HepG2 (cell line): ENCODE results near the gene MYO5A. TPM values are rescaled to one million over a fixed set of nuclear protein-coding genes. Genes with fewer than 3 reads are reported as not detected.

Source experiments
- ATAC-seq: fragments of 200-7000 bp; cut with Tn5 transposase; 3 replicates; pipeline ENCODE4 v1.9.1; 2020; ENCODE audit warnings: mild to moderate bottlenecking, moderate library complexity
- BruUV-seq: library from RNA; stranded (reverse); fragments of 400-500 nt; replicated peaks from 2 replicates; lab custom pipeline; 2021; lab: Mats Ljungman, UMichigan
- CTCF ChIA-PET: fragments of 300-600 bp; formaldehyde crosslinking; extraction: SDS; loops from one replicate; lab custom pipeline; 2021; ENCODE audit warnings: low total read pairs, inconsistent platforms, low intra/inter-chr PET ratio; lab: Yijun Ruan, JAX
- POLR2A ChIA-PET: fragments of 350-600 bp; sonication (Branson Sonifier 250); formaldehyde crosslinking; loops from one replicate; lab custom pipeline; 2020; ENCODE audit warnings: antibody characterized with exemption, inconsistent platforms; lab: Yijun Ruan, JAX
- DNase-seq: peaks from one replicate; pipeline ENCODE4 v3.0.0-alpha.2; 2015; ENCODE audit warnings: low spot score
- FAIRE-seq: peaks from 3 replicates; lab custom pipeline; 2011; peaks lifted over from hg19 to GRCh38; lab: Jason Lieb, UNC
- H2AFZ ChIP-seq: one replicate; pipeline ENCODE4 v1.6.1; 2011; ENCODE audit warnings: low read length, inconsistent platforms
- H3K27ac ChIP-seq: fragments of 300-600 bp; 3 replicates; pipeline ENCODE4 v1.8.0; 2011; ENCODE audit warnings: mixed run types, mild to moderate bottlenecking, mixed read lengths, low read length, inconsistent platforms; ENCODE audit not compliant: insufficient read depth; ENCODE audit errors: extremely low read length
- H3K27me3 ChIP-seq, 2 experiments: fragments of 200-600 bp in 1 of 2; 2 replicates in 1 of 2; 3 replicates in 1 of 2; pipeline versions ENCODE4 v1.6.0 to v1.8.0; 2011; ENCODE audit warnings: low read length in 2 of 2, mild to moderate bottlenecking in 2 of 2, moderate library complexity in 2 of 2, inconsistent platforms in 1 of 2; ENCODE audit not compliant: insufficient read depth in 2 of 2, control insufficient read depth in 1 of 2
- H3K36me3 ChIP-seq, 2 experiments: fragments of 200-600 bp in 1 of 2; replicated peaks in 1 of 2; 2 replicates in 1 of 2; 3 replicates in 1 of 2; pipeline versions ENCODE4 v1.5.1 to v1.8.0; 2011; ENCODE audit warnings: low read length in 2 of 2, inconsistent platforms in 1 of 2; ENCODE audit not compliant: insufficient read depth in 2 of 2, control insufficient read depth in 1 of 2
- H3K4me1 ChIP-seq: 2 replicates; pipeline ENCODE4 v1.5.1; 2012; ENCODE audit warnings: low read length, inconsistent platforms; ENCODE audit not compliant: insufficient read depth
- H3K4me2 ChIP-seq: 2 replicates; pipeline ENCODE4 v1.6.0; 2011; ENCODE audit warnings: low read depth, low read length, inconsistent platforms
- H3K4me3 ChIP-seq, 3 experiments: fragments of 200-600 bp in 1 of 3; sonication (generic), shearing (Covaris generic) in 1 of 3; replicated peaks in 1 of 3; 2 replicates each; pipeline ENCODE4 v1.5.1; 2011 to 2016; ENCODE audit warnings: low read length in 3 of 3, inconsistent platforms in 2 of 3, low read depth in 2 of 3, mild to moderate bottlenecking in 2 of 3, control low read depth in 1 of 3, mixed read lengths in 1 of 3; ENCODE audit not compliant: insufficient read depth in 1 of 3
- H3K79me2 ChIP-seq: one replicate; pipeline ENCODE4 v1.6.1; 2011; ENCODE audit warnings: low read length, inconsistent platforms; ENCODE audit not compliant: insufficient read depth
- H3K9ac ChIP-seq: 2 replicates; pipeline ENCODE4 v1.6.0; 2011; ENCODE audit warnings: mild to moderate bottlenecking, low read depth, low read length, inconsistent platforms; ENCODE audit not compliant: insufficient read depth
- H3K9me3 ChIP-seq: 2 replicates; pipeline ENCODE4 v1.5.1; 2012; ENCODE audit warnings: mild to moderate bottlenecking, low read length
- H4K20me1 ChIP-seq: 2 replicates; pipeline ENCODE4 v1.6.0; 2011; ENCODE audit warnings: inconsistent platforms, mild to moderate bottlenecking, low read length, moderate library complexity; ENCODE audit not compliant: insufficient read depth
- ARID4A ChIP-seq: sonication (generic); formaldehyde crosslinking; IDR thresholded peaks from 2 replicates; pipeline ENCODE4 v1.5.0; 2020; ENCODE audit warnings: mild to moderate bottlenecking, missing genetic modification reagents, borderline replicate concordance
- CENPBD1 ChIP-seq: sonication (generic); formaldehyde crosslinking; IDR thresholded peaks from 2 replicates; pipeline ENCODE4 v1.8.0; 2022; ENCODE audit warnings: missing genetic modification reagents, low read depth, mild to moderate bottlenecking, borderline replicate concordance
- GATAD1 ChIP-seq: IDR thresholded peaks from 2 replicates; pipeline ENCODE4 v1.6.1; 2016; ENCODE audit warnings: missing genetic modification reagents, missing compliant biosample characterization
- HES4 ChIP-seq: sonication (generic); formaldehyde crosslinking; IDR thresholded peaks from 2 replicates; pipeline ENCODE4 v1.9.0; 2021; ENCODE audit warnings: mild to moderate bottlenecking, missing genetic modification reagents, borderline replicate concordance
- IKZF4 ChIP-seq: sonication (generic); formaldehyde crosslinking; IDR thresholded peaks from 2 replicates; pipeline ENCODE4 v1.5.1; 2020; ENCODE audit warnings: borderline replicate concordance, mild to moderate bottlenecking, low read depth, missing genetic modification reagents; ENCODE audit errors: not compliant biosample characterization
- KMT2B ChIP-seq: IDR thresholded peaks from 2 replicates; pipeline ENCODE4 v1.6.1; 2016; ENCODE audit warnings: missing genetic modification reagents, missing compliant biosample characterization
- U2AF1 ChIP-seq: fragments of 200-400 bp; formaldehyde crosslinking; optimal IDR thresholded peaks from 2 replicates; pipeline ENCODE3; 2017; ENCODE audit warnings: mild to moderate bottlenecking, low read depth, low read length
- ZFP82 ChIP-seq: sonication (generic); formaldehyde crosslinking; IDR thresholded peaks from 2 replicates; pipeline ENCODE4 v1.5.1; 2020; ENCODE audit warnings: mild to moderate bottlenecking, missing genetic modification reagents, borderline replicate concordance
- ZFYVE20 ChIP-seq: sonication (generic); formaldehyde crosslinking; IDR thresholded peaks from 2 replicates; pipeline ENCODE4 v1.8.0; 2023; ENCODE audit warnings: low read depth, mild to moderate bottlenecking, moderate library complexity, missing genetic modification reagents, borderline replicate concordance
- ZMAT5 ChIP-seq: sonication (generic); formaldehyde crosslinking; IDR thresholded peaks from 2 replicates; pipeline ENCODE4 v1.5.0; 2020; ENCODE audit warnings: mild to moderate bottlenecking, low read depth, missing genetic modification reagents, borderline replicate concordance
- ZNF605 ChIP-seq: sonication (generic); formaldehyde crosslinking; IDR thresholded peaks from 2 replicates; pipeline ENCODE4 v1.8.0; 2022; ENCODE audit warnings: mild to moderate bottlenecking, missing genetic modification reagents
- ZNF644 ChIP-seq: IDR thresholded peaks from 2 replicates; pipeline ENCODE4 v1.6.1; 2016; ENCODE audit warnings: low read depth
- ZNF709 ChIP-seq: sonication (generic); formaldehyde crosslinking; IDR thresholded peaks from 2 replicates; pipeline ENCODE4 v1.5.0; 2020; ENCODE audit warnings: mild to moderate bottlenecking, missing genetic modification reagents
- ZSCAN25 ChIP-seq: sonication (generic); formaldehyde crosslinking; IDR thresholded peaks from 2 replicates; pipeline ENCODE4 v1.8.0; 2022; ENCODE audit warnings: mild to moderate bottlenecking, missing genetic modification reagents
- WGBS: methylation state at CpG from one replicate; pipeline ENCODE4 v1.1.6; 2017; ENCODE audit warnings: low lambda C conversion rate; 5-methylcytosine and 5-hydroxymethylcytosine counted together
- in situ Hi-C: cut with HindIII; loops from 2 replicates; pipeline ENCODE4 v1.10.0; 2017; ENCODE audit warnings: low pct_unique_long_range_greater_than_20kb; ENCODE audit not compliant: extremely low pct_ligation_motif_present
- intact Hi-C: fragments of 100-400 bp; cut with micrococcal nuclease; formaldehyde crosslinking; loops from one replicate; pipeline ENCODE4 v1.10.0; 2022; ENCODE audit not compliant: unreplicated experiment
- polyA plus RNA-seq, 8 experiments: library from polyadenylated mRNA; depleted of rRNA in 3 of 8; stranded (reverse) in 7 of 8; unstranded in 1 of 8; fragments of >200 nt; fragmentation: Illumina TruSeq in 4 of 8; extraction: Trizol in 4 of 8; gene quantifications; 2 replicates each; pipeline versions ENCODE4 v1.2.1 to v1.2.3, GENCODE V29; 2011 to 2016; ENCODE audit warnings: low read depth in 4 of 8, missing spikeins in 1 of 8, mixed read lengths in 1 of 8; ENCODE audit not compliant: insufficient read depth in 1 of 8
- total RNA-seq, 5 experiments: library from RNA; depleted of rRNA; stranded (reverse); fragments of >200 nt; fragmentation: Illumina TruSeq; extraction: Trizol; gene quantifications; 2 replicates each; pipeline ENCODE4 v1.2.3, GENCODE V29; 2016; ENCODE audit warnings: low read depth in 1 of 5
- TF ChIP-seq, protein P1 (sequence below): sonication (generic); formaldehyde crosslinking; IDR thresholded peaks from 2 replicates; pipeline ENCODE4 v1.8.1; 2022; ENCODE audit warnings: low read depth, mild to moderate bottlenecking, missing genetic modification reagents
- TF ChIP-seq, protein P2 (sequence below): sonication (generic); formaldehyde crosslinking; IDR thresholded peaks from 2 replicates; pipeline ENCODE4 v1.4.0; 2020; ENCODE audit warnings: missing genetic modification reagents

MYO5A gene
- total and polyA plus RNA-seq, 2 of the 13 experiments (the other 11 are each of a cell fraction or from before 2014, with no cell fraction given), result 2.8 to 4.8 TPM

DNA sequence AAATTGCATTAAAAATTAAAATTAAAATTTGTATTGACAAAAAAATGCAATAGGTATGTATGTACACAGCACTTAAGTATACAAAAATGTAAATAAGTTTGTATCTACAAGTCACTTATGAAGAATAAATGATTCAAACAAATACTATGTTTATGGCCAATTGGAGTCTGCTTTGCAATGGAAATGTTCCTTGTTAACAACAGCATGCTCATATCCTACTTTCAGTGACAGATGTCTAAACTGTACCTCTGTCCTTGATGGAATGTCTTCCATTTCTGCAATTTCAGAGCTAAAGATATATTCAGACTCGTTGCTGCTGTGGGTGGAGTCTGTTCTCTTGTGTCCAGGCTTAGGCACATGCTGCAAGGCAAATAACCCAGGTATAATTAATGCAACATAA lies 169.0 kb downstream of the MYO5A start:
- no peaks in the 10 kb centered on the region for H3K36me3 ChIP-seq
- no peak for DNase-seq
- POLR2A ChIA-PET, result no interaction called here
- H3K4me1 ChIP-seq, result peaks cover 14% of the 10 kb centered on the region
- H3K27me3 ChIP-seq, result no peaks in the 10 kb centered on the region
- no peak for FAIRE-seq
- in situ Hi-C loops, result no loop called here
- no TSS peak for BruUV-seq
- H3K4me3 ChIP-seq, result no peak overlapping the region
- no peak for ATAC-seq
- H3K9me3 ChIP-seq, result no peaks in the 10 kb centered on the region
- no peaks in the 10 kb centered on the region for H3K79me2 ChIP-seq
- no peaks in the 10 kb centered on the region for H4K20me1 ChIP-seq
- WGBS, result 67% methylated on average over 1 of the region's 1 CpG
- intact Hi-C loops, result no loop called here
- CTCF ChIA-PET, result no interaction called here
- H3K9ac ChIP-seq, result no peak overlapping the region
- H3K27ac ChIP-seq, result no peak overlapping the region
- H2AFZ ChIP-seq, result no peak overlapping the region
- no peak overlapping the region for H3K4me2 ChIP-seq
- TF ChIP-seq ZFP82 (CRISPR knock-in tag) (no peak), ZNF605 (CRISPR knock-in tag) (no peak), ZFYVE20 (CRISPR knock-in tag) (no peak), KMT2B (CRISPR knock-in tag) (no peak), IKZF4 (CRISPR knock-in tag) (no peak), HES4 (CRISPR knock-in tag) (no peak), ZSCAN25 (CRISPR knock-in tag) (no peak), ZNF709 (CRISPR knock-in tag) (no peak), ZMAT5 (CRISPR knock-in tag) (no peak), CENPBD1 (CRISPR knock-in tag) (no peak), U2AF1 (no peak), ZNF644 (no peak), GATAD1 (CRISPR knock-in tag) (no peak), ARID4A (CRISPR knock-in tag) (no peak)
- TF ChIP-seq, protein P1, sequence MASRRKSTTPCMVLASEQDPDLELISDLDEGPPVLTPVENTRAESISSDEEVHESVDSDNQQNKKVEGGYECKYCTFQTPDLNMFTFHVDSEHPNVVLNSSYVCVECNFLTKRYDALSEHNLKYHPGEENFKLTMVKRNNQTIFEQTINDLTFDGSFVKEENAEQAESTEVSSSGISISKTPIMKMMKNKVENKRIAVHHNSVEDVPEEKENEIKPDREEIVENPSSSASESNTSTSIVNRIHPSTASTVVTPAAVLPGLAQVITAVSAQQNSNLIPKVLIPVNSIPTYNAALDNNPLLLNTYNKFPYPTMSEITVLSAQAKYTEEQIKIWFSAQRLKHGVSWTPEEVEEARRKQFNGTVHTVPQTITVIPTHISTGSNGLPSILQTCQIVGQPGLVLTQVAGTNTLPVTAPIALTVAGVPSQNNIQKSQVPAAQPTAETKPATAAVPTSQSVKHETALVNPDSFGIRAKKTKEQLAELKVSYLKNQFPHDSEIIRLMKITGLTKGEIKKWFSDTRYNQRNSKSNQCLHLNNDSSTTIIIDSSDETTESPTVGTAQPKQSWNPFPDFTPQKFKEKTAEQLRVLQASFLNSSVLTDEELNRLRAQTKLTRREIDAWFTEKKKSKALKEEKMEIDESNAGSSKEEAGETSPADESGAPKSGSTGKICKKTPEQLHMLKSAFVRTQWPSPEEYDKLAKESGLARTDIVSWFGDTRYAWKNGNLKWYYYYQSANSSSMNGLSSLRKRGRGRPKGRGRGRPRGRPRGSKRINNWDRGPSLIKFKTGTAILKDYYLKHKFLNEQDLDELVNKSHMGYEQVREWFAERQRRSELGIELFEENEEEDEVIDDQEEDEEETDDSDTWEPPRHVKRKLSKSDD (CRISPR knock-in tag), result no peak
- TF ChIP-seq, protein P2, sequence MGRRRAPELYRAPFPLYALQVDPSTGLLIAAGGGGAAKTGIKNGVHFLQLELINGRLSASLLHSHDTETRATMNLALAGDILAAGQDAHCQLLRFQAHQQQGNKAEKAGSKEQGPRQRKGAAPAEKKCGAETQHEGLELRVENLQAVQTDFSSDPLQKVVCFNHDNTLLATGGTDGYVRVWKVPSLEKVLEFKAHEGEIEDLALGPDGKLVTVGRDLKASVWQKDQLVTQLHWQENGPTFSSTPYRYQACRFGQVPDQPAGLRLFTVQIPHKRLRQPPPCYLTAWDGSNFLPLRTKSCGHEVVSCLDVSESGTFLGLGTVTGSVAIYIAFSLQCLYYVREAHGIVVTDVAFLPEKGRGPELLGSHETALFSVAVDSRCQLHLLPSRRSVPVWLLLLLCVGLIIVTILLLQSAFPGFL (CRISPR knock-in tag), result no peak
